Gastroesophageal sphincter (tissue), 3 donors: ENCODE results near the gene APPBP2.

Experiments used
- EP300 ChIP-seq: sonication (generic); formaldehyde crosslinking; IDR thresholded peaks from one replicate; pipeline ENCODE4 v1.6.1; 2017; ENCODE audit warnings: antibody characterized with exemption, mild to moderate bottlenecking
- POLR2A ChIP-seq, 2 donors: fragments of 450-650 bp; IDR thresholded peaks; one replicate each; pipeline ENCODE4 v1.6.1; 2017; ENCODE audit warnings: antibody characterized with exemption in 2 of 2, mild to moderate bottlenecking in 2 of 2, moderate library complexity in 1 of 2
- POLR2AphosphoS5 ChIP-seq: sonication (generic); formaldehyde crosslinking; IDR thresholded peaks from one replicate; pipeline ENCODE4 v1.6.1; 2017; ENCODE audit warnings: antibody characterized with exemption
- TF ChIP-seq, protein P1 (sequence below), 4 experiments: fragments of 200-600 bp in 2 of 4; fragments of 450-650 bp in 2 of 4; sonication (generic) in 1 of 4; IDR thresholded peaks; one replicate each; pipeline ENCODE4 v1.5.1; 2017 to 2019; ENCODE audit warnings: antibody characterized with exemption in 4 of 4, mild to moderate bottlenecking in 2 of 4, moderate library complexity in 2 of 4

GRCh38 chr17:60457148-60457547 lies 68.9 kb downstream of the APPBP2 start:
- TF ChIP-seq EP300 (no peak), POLR2A (IDR thresholded peaks at IDR 0.05) (no peak), POLR2AphosphoS5 (no peak)
- TF ChIP-seq, protein P1, sequence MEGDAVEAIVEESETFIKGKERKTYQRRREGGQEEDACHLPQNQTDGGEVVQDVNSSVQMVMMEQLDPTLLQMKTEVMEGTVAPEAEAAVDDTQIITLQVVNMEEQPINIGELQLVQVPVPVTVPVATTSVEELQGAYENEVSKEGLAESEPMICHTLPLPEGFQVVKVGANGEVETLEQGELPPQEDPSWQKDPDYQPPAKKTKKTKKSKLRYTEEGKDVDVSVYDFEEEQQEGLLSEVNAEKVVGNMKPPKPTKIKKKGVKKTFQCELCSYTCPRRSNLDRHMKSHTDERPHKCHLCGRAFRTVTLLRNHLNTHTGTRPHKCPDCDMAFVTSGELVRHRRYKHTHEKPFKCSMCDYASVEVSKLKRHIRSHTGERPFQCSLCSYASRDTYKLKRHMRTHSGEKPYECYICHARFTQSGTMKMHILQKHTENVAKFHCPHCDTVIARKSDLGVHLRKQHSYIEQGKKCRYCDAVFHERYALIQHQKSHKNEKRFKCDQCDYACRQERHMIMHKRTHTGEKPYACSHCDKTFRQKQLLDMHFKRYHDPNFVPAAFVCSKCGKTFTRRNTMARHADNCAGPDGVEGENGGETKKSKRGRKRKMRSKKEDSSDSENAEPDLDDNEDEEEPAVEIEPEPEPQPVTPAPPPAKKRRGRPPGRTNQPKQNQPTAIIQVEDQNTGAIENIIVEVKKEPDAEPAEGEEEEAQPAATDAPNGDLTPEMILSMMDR (IDR thresholded peaks at IDR 0.05) = no peak
